ENCODE results near the gene TMEM212.
A peak's percentile ranks its signal among the peaks of the same experiment; 100 is the strongest.

TMEM212 gene

DNA sequence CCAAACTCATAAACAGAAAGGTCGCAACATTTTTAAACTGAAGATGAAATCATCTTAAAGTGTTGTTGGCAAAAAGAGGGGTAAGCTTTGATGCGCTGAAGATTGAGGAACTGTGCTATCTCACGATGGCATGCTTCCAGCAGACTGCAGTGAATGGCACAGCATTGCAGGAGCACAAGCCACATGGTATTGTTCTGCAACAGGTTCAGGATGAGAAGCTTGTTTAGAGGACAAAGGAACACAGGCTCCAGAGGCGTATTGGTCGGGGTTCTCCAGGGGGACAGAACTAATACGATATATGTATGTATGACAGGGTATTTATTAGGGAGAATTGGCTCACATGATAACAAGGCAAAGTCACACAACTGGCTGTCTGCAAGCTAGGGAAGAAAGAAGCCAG, 19.0 kb upstream of the TMEM212 start:
- peak overlapping the region; percentile 2; the same call in 1 of the 2 replicates for H3K27ac ChIP-seq (replicated peaks)
- TF ChIP-seq, protein P1, sequence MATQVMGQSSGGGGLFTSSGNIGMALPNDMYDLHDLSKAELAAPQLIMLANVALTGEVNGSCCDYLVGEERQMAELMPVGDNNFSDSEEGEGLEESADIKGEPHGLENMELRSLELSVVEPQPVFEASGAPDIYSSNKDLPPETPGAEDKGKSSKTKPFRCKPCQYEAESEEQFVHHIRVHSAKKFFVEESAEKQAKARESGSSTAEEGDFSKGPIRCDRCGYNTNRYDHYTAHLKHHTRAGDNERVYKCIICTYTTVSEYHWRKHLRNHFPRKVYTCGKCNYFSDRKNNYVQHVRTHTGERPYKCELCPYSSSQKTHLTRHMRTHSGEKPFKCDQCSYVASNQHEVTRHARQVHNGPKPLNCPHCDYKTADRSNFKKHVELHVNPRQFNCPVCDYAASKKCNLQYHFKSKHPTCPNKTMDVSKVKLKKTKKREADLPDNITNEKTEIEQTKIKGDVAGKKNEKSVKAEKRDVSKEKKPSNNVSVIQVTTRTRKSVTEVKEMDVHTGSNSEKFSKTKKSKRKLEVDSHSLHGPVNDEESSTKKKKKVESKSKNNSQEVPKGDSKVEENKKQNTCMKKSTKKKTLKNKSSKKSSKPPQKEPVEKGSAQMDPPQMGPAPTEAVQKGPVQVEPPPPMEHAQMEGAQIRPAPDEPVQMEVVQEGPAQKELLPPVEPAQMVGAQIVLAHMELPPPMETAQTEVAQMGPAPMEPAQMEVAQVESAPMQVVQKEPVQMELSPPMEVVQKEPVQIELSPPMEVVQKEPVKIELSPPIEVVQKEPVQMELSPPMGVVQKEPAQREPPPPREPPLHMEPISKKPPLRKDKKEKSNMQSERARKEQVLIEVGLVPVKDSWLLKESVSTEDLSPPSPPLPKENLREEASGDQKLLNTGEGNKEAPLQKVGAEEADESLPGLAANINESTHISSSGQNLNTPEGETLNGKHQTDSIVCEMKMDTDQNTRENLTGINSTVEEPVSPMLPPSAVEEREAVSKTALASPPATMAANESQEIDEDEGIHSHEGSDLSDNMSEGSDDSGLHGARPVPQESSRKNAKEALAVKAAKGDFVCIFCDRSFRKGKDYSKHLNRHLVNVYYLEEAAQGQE (IDR thresholded peaks at IDR 0.05; ENCODE audit: insufficient replicate concordance, low read depth) = no peak
- TF ChIP-seq GABPA (IDR thresholded peaks at IDR 0.05; ENCODE audit: low read depth) (no peak), SPI1 (IDR thresholded peaks at IDR 0.05; ENCODE audit: borderline replicate concordance, low read depth) (peak; percentile 91), POLR2AphosphoS5 (IDR thresholded peaks at IDR 0.05; ENCODE audit: low read depth) (peak; percentile 64)
- TF ChIP-seq, protein P2, sequence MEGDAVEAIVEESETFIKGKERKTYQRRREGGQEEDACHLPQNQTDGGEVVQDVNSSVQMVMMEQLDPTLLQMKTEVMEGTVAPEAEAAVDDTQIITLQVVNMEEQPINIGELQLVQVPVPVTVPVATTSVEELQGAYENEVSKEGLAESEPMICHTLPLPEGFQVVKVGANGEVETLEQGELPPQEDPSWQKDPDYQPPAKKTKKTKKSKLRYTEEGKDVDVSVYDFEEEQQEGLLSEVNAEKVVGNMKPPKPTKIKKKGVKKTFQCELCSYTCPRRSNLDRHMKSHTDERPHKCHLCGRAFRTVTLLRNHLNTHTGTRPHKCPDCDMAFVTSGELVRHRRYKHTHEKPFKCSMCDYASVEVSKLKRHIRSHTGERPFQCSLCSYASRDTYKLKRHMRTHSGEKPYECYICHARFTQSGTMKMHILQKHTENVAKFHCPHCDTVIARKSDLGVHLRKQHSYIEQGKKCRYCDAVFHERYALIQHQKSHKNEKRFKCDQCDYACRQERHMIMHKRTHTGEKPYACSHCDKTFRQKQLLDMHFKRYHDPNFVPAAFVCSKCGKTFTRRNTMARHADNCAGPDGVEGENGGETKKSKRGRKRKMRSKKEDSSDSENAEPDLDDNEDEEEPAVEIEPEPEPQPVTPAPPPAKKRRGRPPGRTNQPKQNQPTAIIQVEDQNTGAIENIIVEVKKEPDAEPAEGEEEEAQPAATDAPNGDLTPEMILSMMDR (IDR thresholded peaks at IDR 0.05; ENCODE audit: insufficient read depth, low read length) = no peak
- DNase-seq (ENCODE audit: low read depth in 1 of 2, low spot score in 1 of 2) = peak in 1 of 2 experiments; percentile 86
- H3K27me3 ChIP-seq (ENCODE audit: insufficient read depth, poor library complexity, severe bottlenecking) = no peaks in the 10 kb centered on the region
- H3K4me3 ChIP-seq (replicated peaks; ENCODE audit: insufficient read depth, low read length) = no peak overlapping the region

DNA sequence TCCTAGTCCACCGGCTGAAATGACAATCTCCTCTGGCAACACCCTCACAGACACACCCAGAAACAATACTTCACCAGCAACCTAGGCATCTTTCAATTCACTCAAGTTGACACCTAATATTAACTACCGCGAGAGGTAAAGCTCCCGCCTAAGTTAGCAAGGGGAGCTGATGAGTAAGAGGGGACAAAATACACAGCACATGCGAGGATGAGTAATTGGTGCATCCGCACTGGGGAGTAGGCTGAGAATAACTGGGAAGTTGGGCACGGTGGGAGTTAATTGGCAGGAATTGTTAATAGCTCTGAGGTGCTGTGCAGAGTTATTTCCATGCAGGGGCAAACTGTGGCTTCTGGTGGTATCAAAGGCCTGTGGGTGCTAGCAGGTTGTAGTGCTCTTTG, 18.3 kb upstream of the TMEM212 start:
- H3K27ac ChIP-seq (replicated peaks) = no peak overlapping the region
- no peaks in the 10 kb centered on the region for H3K27me3 ChIP-seq (ENCODE audit: insufficient read depth, poor library complexity, severe bottlenecking)
- no peak overlapping the region for H3K4me3 ChIP-seq (replicated peaks; ENCODE audit: insufficient read depth, low read length)
- DNase-seq (ENCODE audit: low read depth in 1 of 2, low spot score in 1 of 2) = no peak
- TF ChIP-seq, protein P2 (IDR thresholded peaks at IDR 0.05; ENCODE audit: insufficient read depth, low read length) = no peak
- TF ChIP-seq POLR2AphosphoS5 (IDR thresholded peaks at IDR 0.05; ENCODE audit: low read depth) (no peak), SPI1 (IDR thresholded peaks at IDR 0.05; ENCODE audit: borderline replicate concordance, low read depth) (no peak), GABPA (IDR thresholded peaks at IDR 0.05; ENCODE audit: low read depth) (no peak)
- TF ChIP-seq, protein P1 (IDR thresholded peaks at IDR 0.05; ENCODE audit: insufficient replicate concordance, low read depth) = no peak

DNA sequence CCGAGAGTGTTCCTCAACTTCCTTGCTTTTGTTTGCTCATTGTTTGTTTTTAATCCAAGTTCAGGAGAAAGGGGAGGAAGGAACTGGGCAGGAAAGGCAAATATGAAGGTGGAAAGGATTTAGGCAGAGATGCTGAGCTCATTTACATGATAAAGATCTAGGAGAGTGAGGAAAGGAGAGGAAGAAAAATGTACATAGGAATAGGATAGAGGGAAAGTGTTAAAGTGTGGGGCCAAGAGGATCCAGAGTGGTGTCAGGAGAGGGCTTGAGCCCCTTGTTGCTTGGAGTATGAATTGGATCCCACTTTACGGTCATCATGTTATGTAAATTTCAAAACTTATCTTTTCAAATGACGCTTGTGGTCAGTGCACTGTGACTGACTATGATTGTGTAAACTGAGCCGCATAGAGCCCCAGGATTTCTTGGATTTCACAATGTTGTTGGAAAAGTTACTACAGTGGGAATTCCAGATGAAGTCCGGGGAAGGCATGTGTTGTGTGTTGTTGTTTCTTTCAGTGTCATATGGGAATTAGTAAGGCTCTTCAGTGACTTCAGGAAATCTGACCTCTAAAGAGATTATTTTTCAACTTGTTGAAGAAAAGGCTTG, 17.8 kb upstream of the TMEM212 start:
- H3K4me3 ChIP-seq (replicated peaks; ENCODE audit: insufficient read depth, low read length) = no peak overlapping the region
- H3K27me3 ChIP-seq (ENCODE audit: insufficient read depth, poor library complexity, severe bottlenecking) = no peaks in the 10 kb centered on the region
- TF ChIP-seq POLR2AphosphoS5 (IDR thresholded peaks at IDR 0.05; ENCODE audit: low read depth) = no peak
- no peak for TF ChIP-seq GABPA (IDR thresholded peaks at IDR 0.05; ENCODE audit: low read depth)
- TF ChIP-seq, protein P2 (IDR thresholded peaks at IDR 0.05; ENCODE audit: insufficient read depth, low read length) = no peak
- TF ChIP-seq SPI1 (IDR thresholded peaks at IDR 0.05; ENCODE audit: borderline replicate concordance, low read depth) = no peak
- TF ChIP-seq, protein P1 (IDR thresholded peaks at IDR 0.05; ENCODE audit: insufficient replicate concordance, low read depth) = no peak
- no peak for DNase-seq (ENCODE audit: low read depth in 1 of 2, low spot score in 1 of 2)
- H3K27ac ChIP-seq (replicated peaks) = no peak overlapping the region
